Smooth muscle cell of the brain vasculature (primary cell): ENCODE results near the gene CFAP20DC.
"Not testable (repeated sequence)": the region's sequence is repeated elsewhere in the genome, so short reads cannot be mapped to it uniquely, and the experiment has no call there.

Experiments
- DNase-seq: peaks from one replicate; pipeline ENCODE4 v3.0.0-alpha.2; 2012; ENCODE audit warnings: low read depth, low spot score

Gene CFAP20DC

DNA sequence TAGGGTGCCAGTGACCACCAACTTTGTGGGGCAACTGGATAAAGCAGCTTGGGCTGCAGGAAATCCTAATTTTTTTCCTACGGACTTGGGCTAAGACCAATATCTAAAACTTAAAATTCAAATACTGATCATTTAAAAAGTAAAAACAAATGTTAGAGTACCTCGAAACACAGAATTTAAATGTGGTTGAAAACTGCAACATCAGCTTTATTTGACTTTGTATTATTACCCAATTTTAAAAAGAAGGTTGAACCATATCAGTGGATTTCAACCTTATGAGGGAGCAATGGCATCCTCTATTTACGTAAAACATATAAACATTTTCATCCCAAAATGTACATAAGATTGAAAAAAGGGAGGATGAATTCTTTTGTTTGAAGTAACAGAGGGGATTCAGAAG lies 26.2 kb downstream of the CFAP20DC start:
- no peak for DNase-seq

DNA sequence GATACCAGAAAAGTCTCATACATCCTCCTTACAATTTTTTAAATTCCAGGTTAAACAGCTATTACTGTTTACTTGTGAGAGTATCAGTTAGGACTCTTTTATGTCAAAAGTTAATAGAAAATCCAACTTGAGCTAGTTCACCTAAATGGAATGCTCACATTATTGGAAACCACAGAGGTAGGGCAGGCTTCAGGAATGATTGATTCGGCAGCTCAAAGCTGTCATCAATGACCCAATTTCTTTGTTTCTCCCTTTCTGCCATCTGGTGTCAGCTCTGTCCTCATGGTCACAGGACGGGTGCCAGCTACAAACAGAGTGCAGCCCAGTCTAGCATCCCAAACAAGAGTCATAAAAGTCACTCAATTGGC lies 32.2 kb downstream of the CFAP20DC start:
- no peak for DNase-seq

DNA sequence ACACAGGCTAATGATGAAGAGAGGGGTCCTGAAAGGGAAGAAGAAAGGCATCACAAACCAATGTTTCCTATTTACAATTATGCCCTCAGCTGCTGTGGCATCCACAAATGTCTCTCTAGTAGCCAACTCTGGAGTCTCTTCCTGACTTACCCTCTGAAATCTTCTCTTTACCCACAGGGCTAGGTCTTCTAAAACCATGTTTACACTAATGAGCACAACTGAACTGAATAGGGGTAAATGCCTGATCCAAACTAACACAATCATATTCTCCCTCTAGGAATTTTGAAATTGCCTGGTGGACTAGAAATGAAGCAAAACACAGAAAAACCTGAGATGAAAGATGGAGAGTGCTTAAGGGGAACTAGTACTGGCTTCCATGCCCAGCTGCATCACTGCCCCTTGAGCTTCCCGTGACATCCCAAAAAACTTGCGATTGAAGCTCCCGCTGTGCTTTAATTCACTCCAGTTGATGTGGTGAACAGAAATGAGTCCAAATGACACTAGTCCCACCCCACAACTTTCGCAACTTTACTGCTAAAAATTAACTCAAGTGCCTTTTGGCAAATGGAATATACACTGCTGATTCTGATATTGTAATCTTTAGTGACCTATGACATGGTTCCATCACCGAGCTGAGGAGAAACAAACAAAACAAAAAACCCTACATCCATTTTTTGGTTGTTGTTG lies 32.8 kb downstream of the CFAP20DC start:
- no peak for DNase-seq

DNA sequence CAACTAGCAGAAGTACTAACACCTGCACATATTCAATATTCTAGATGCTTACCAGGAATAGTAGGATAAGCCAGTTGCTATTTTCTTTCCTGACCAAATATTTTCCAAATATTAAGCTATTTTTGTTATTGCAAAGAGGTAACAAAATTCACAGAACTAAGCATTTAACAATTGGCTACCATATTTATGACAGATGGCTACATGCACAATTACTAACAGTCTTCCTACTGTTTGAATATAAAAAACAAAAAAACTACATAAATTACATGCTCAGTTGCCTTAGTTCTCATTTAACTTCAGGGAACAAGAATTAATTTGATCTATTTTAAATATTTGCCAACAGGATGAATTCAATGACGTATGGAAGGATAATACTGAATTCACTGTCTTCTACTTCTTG lies 36.2 kb downstream of the CFAP20DC start:
- DNase-seq, result no peak

DNA sequence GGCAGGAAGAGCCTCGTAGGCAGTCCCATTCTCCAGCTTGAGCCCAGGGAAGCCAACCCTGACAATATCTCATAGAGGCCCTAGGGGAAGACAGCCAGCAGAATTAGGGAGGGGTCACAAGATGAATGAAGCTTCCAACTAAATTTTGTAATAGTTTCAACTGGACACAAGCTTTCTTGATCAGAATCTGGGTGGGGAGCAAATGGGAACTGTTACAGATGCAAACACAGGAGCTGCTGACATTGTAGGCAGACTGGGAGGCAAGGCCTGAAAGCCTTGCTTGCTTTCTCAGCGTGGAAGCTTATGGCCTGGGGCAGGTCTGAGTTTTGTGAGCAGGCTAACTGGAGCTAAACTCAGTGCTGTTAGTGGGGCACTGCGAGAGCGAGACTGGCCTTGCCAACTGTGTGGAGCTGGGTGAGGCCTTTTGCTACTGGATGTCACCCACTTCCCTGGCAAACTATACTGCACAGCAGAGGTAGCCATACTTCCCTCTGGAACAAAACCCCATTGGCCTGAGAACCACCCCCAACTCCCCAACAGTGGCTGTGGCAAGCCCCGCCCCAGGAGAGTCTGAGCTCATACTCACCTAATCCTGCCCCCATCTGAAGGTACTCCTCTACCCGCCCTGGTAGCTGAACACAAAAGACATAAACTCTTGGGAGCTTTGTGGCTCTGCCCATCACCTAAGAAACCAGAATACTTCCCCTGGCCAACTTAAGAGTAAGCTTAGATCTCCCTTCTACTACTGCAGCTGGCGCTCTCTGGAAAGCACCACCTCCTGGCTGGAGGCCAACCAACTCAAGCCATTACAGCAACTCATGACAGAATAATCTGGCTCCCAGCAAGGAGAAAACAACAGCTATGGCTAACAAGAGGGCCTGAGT lies 42.9 kb downstream of the CFAP20DC start:
- DNase-seq, result no peak

DNA sequence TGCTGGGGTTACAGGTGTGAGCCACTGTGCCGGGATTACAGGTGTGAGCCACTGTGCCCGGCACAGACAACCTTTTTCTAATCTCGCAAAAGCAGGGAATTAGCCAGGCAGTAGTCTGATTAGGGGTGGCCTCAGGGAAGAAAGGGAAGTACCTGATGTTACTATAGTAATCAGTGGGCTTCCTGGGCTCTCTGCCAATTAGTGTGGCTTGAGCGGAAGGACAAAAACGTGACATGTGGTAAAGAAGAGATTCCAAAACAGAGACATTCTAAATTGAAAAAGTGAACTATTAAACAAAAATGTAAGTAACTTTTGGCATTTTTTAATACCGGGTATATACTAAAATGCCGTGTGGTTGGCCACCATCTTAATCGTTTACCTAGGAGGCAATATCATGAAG lies 48.1 kb downstream of the CFAP20DC start:
- DNase-seq, result no peak

DNA sequence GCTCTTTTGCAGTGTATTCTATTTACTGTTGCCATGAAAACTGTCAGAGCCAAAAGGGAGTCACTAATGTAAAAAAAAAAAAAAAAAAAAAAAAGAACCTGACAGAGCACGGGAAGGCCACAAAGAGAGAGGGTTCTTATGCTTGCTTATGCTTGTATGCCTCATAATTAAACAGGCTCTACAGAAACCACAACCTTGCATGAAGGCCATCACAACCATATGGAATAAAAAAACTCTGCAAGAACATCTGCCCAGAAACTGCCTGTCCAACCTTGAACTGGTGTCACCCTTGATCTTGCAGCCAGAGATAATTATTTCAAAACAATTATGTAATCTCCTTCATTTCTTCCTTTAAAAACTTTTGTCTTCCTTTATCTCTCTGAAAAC lies 50.1 kb downstream of the CFAP20DC start:
- DNase-seq, result no peak

DNA sequence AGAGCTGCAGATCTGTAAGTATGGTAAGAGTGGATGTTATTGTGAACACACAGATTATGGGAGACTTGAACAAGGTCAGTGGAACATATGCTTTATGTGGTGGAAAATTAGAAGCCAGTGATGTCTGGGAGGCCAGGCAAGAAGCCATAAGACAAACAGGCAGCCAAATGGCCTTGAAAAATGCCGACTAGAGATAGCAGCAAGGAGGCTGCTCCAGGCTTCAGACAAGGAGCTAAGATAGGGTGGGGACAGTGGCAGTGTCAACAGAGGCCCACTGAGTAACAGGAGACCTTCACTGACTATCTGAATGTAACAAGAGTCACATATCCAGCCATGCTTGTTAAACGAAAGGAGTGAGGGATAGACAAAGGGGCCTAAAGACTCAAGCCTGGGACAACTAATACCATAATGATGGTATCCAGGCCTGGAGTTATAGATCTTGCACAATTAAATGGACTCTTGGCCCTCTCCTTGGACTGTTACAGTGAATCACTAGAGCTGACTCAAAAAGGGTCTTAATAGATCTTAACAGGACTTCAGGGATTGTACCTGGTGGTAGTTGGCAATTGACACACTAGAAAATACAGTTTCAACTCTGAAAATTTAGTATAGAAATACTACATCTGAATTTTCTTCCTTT lies 50.6 kb downstream of the CFAP20DC start:
- DNase-seq, result no peak

DNA sequence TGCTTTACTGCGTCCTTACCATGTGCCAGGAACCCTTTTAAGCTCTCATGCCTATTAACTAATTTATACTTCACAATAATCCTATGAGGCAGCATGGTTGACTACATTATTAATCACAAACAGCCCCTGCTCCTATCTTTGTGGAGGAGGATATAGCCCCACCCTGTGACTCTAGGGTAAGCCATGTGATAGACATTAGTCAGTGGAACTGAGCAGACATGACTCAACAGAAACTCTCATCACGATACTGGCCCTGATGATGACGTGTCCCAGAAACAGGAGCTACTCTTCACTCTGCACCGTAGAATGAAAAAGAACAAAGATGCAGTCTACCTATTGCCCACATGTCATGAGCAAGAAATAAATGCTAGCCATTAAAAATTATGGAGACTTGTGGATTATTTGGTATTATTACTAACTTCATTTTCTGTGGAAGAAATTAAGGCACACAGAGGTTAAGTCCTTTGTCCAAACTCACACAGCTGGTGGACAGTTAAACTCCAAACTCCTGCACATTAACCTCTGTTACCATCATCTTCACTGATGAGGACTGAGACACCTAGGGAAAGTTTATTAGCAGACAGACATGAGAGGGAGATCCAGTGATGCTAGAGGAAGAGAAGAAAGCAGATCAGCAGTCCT lies 51.2 kb downstream of the CFAP20DC start:
- DNase-seq, result no peak

DNA sequence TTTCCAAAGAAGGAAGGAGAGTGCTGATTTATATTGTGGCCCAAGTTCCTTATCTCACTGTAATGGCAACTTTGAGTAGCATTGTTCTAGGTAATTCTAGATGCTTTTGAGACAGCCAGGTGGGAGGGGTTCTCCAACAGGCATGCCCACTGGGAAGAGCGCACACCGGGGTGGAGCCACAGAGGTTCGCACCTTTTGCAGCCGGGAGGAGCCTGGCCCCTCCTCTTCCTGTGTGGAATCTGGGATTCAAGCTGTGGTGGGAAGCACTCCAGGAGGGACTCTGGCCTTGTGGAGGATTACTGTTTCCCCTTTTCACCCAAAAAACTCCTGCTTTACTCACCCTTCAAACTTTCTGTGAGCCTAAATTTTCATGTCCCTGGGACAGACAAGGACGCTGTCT lies 53.1 kb downstream of the CFAP20DC start:
- DNase-seq, result no peak

DNA sequence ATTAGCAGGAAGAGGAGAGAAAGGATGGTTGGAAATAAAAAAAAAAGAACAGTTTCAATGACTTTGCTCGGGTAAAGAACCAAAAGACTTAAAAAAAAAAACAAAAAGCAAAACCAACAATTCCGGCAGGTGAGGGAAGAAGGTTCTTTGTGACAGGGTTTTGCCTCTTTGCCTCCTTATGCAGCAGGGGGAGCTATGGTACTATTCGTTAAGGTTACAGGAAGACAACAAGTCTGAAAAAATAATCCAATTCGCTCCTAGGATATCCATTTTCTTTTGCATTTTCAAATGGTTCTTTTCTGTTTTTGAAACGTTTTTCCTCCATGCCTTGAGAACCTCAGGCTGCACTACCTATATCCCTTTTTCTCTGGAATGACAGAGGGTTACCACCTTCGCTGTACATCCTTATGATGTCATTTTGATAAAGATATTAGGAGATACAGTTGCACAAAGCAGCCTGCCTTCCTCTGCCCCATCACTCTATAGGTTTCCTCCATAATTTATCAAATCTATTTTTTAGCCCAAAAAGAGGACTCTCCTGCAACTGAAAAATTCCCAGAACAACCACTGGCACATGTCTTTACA lies 55.0 kb downstream of the CFAP20DC start:
- DNase-seq, result peak; percentile 29

DNA sequence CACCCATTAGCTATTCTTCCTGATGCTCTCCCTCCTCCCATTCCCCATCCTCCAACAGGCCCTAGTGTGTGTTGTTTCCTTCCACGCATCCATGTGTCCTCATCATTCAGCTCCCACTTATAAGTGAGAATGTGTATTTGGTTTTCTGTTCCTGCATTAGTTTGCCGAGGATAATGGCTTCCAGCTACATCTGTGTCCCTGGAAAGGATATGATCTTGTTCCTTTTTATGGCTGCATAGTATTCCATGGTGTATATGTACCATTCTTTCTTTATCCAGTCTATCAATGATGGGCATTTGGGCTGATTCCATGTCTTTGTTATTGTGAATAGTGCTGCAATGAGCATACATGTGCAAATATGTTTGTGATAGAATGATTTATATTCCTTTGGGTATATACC lies 56.3 kb downstream of the CFAP20DC start:
- no peak for DNase-seq

DNA sequence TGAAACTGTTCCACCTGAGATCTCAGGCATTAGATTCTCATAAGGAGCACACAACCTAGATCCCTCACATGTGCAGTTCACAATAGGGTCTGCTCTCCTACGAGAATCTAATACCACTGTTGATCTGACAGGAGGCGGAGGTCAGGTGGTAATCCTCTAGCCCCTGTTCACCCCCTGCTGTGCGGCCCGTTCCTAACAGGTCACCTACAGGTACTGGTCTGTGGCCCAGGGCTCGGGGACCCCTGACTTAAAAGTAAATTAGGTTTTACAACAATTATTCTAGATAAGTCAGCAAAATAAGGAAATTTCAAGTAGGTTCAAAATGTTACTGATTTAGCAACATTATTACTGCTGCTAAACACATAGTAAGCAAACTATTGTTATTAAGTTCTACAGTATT lies 58.2 kb downstream of the CFAP20DC start:
- no peak for DNase-seq

DNA sequence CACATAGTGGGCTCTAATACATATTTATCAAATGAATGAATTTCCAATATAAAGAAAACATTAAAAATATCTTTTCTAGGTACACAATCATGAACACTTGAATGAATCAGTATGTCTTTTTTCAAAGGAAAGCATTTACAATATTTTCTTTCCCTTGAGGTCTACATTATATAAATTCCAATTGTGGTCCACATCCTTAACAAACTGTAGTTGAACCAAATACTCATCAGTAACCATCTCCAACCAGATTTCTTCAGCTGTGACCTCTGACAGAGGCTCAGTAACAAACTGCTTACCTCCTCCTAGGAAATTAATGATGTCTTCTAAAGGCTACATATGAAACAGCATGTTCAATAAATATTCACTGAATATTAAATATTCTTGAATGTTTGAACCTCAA lies 58.8 kb downstream of the CFAP20DC start:
- no peak for DNase-seq

DNA sequence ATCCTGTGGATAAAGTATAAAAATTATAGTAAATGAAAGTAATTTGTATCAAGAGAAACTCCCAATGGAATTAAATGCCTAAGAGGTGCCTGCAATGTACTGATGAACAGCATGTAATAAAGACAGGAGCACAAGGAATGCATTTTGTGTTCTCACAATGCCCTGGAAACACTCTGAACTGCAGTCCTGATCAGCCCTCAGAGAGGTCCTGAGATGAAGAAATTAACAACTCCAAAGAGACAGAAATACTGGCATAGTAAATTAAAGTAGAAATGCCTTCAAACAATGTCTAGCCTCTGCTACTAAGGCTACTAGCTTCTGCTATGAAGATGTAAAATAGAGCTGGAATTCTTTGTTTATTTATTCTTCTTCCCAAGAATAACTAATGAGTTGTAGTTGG lies 59.9 kb downstream of the CFAP20DC start:
- DNase-seq, result no peak

DNA sequence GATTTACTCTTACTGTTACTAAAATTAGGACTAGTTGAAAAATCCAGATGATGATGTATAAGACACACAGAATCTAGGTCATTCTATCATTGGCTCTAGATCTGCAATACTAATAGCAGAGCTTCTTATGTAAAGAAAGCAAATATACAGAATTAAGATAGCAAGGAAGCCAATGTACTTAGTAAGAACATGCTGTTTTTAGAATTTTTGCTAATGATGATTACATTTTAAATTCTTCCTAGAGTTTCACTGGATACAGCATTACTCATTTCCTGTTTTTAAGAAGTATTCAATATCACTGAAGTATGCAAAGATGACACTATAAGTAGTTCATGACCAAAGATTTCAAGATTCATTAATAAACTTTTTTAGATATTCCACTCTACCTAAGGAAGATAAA lies 60.7 kb downstream of the CFAP20DC start:
- no peak for DNase-seq

DNA sequence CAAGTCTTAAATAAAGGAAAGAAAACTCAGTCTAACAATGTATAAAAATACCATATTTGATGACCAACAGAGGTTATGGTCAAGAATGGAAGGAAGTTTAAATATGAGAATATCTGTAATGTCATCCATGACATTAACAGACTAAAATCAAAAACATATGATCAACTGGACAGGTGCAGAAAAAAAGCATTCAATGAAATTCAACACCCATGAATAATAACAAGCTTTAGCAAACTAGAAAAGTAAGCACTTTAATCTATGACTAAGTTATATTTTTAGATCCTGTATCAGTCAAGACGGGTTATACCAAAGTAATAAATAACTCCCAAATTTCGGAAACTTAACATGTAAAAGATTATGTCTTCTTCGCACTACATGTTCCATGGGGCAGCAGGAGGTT lies 61.8 kb downstream of the CFAP20DC start:
- no peak for DNase-seq

DNA sequence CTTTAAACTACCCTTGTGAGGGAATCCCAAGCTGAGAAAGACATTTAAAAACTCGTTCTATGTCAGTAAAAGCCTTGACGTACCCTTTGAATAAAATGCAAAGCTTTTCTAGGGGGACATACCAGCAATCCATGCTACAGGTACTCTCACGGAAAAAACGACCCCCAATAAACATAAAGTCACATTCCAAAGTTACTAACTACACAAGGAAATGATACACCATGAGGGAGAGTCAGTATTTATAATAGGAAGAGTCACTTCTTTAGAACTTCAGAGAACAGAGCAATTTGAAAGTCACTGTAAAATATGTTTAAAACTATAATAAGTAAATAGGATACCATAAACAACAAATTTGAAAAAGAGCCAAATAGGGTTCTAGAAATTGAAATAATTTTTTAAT lies 63.2 kb downstream of the CFAP20DC start:
- DNase-seq, result no peak

DNA sequence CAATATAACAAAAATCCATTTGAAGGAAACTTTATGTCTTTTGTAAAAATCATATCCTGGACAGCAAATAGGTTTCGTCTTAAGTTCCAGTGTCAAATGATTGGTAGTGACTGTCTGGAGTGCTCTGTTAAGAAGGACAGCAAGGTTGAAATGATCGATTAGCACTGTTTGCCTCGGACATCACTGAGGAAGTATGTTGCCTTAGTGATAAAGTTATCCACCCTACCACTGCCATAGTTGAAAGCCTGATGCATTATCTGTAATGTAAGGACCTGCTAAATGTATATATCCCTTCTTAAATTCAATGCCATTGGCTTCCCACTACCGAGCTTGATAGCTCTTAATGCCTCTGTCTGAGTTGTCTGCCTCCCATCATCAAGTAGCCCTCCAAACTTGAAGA lies 70.0 kb downstream of the CFAP20DC start:
- no peak for DNase-seq

DNA sequence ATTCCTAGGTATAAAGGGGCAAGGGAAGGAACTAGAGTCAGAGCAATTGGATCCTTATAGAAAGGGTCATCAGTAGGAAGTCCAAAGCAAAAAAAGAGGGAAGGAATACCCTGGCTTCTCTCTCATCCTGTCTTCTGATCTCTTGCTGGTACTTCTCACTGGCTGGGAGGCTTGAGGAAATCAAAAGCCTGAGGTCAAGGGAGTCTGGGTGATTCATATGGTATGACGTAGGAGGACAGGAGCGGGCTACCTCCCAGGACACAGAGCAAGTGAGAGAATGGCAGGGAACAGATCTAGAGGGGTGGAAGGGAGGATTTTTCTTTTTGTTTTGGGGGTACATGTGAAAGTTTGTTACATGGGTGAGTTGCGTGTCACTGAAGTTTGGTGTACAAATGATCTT lies 76.0 kb downstream of the CFAP20DC start:
- DNase-seq, result no peak

DNA sequence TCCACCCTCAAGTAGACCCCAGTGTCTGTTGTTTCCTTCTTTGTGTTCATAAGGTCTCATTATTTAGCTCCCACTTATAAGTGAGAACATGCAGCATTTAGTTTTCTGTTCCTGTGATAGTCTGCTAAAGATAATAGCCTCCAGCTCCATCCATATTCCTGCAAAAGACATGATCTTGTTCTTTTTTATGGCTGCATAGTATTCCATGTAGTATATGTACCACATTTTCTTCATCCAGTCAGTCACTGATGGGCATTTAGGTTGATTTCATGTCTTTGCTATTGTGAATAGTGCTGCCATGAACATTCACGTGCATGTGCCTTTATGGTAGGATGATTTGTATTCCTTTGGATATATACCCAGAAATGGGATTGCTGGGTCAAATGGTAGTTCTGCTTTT lies 82.0 kb downstream of the CFAP20DC start:
- DNase-seq, result not testable (repeated sequence)

DNA sequence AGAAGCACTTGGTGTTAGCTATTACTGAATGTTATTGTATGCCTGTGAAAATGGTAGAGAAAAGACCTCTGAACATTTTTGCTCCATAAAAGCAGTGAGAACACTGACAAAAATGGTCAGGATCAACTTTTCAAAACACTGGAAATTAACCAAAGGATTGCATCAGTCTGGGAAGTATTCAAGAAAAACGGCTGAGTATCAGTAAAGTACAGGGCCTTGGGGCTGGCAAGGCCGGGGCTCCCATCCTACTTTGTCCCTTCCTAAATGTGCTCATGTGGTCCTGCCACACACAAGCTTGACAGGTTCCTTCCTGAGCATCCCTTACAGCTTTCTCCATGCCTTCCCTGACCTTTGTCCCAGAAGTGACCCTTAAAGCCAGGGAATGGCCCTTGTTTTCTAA lies 84.0 kb downstream of the CFAP20DC start:
- DNase-seq, result no peak
